Activated naive CD4-positive, alpha-beta T cell (primary cell): ENCODE measurements around the gene GAMT.

ENCODE experiments used
- DNase-seq, 4 experiments: peaks; one replicate each; lab custom pipeline; 2025; lab: John Stamatoyannopoulos, UW

GAMT gene

GRCh38 chr19:1400281-1401137 is 833 bp downstream of the GAMT start:
- no peak for DNase-seq

GRCh38 chr19:1399745-1400144 is 1.6 kb downstream of the GAMT start:
- DNase-seq = no peak

- no peak for DNase-seq
Measured at GRCh38 chr19:1399079-1399478, 2.3 kb downstream of the GAMT start.

- no peak for DNase-seq
Measured at GRCh38 chr19:1397838-1398237, 3.5 kb downstream of the GAMT start.

- DNase-seq = no peak
Measured at GRCh38 chr19:1396768-1397679, 4.3 kb downstream of the GAMT start.

- no peak for DNase-seq
Measured at GRCh38 chr19:1396019-1396767, 5.1 kb downstream of the GAMT start.

- DNase-seq = no peak
Measured at GRCh38 chr19:1395194-1396018, 5.9 kb downstream of the GAMT start.

GRCh38 chr19:1394252-1395193 is 6.8 kb downstream of the GAMT start:
- DNase-seq = no peak

GRCh38 chr19:1393841-1394240 is 7.5 kb downstream of the GAMT start:
- DNase-seq = no peak

GRCh38 chr19:1392939-1393530 is 8.3 kb downstream of the GAMT start:
- no peak for DNase-seq

GRCh38 chr19:1392407-1392806 is 8.9 kb downstream of the GAMT start:
- no peak for DNase-seq

- no peak for DNase-seq
Measured at GRCh38 chr19:1390890-1391423, 10.4 kb downstream of the GAMT start.

- no peak for DNase-seq
Measured at GRCh38 chr19:1389033-1389940, 12.1 kb downstream of the GAMT start.

- no peak for DNase-seq
Measured at GRCh38 chr19:1388637-1389026, 12.7 kb downstream of the GAMT start.

GRCh38 chr19:1387684-1388636 is 13.4 kb downstream of the GAMT start:
- DNase-seq = no peak

GRCh38 chr19:1386945-1387683 is 14.2 kb downstream of the GAMT start:
- DNase-seq = no peak

GRCh38 chr19:1385816-1386215 is 15.5 kb downstream of the GAMT start:
- no peak for DNase-seq
